Posterior vena cava (tissue), 2 donors: ENCODE results near the gene NDUFV1. TPM values are rescaled to one million over a fixed set of nuclear protein-coding genes. Genes with fewer than 3 reads are reported as not detected.

Source experiments
- total RNA-seq, 2 donors: library from RNA; stranded (reverse); fragmentation: NEBNext Ultra II Directional; extraction: Animal tissue kit (Norgen Biotek cat#: 25700); gene quantifications; one replicate each; pipeline ENCODE4 v1.2.1, GENCODE V29; 2021
- donor health status: DM: yes; HTN: yes; CAD: no.
- donor health status: DM: yes; HTN: yes; CAD: no.

The NDUFV1 gene
- total RNA-seq, 2 donors from 2014 or later, result 112 to 116 TPM

Other genes starting within 250 kb of the NDUFV1 start
- gene CLCF1, start 233.3 kb upstream of the NDUFV1 start, total RNA-seq, result 10 to 100 TPM; 10.0 to 15.2 TPM
- gene RAD9A, start 214.9 kb upstream of the NDUFV1 start, total RNA-seq, result 10 to 100 TPM; 10.3 to 11.4 TPM
- 10 to 100 TPM; 62.1 to 70.6 TPM for gene PPP1CA, start 205.1 kb upstream of the NDUFV1 start, total RNA-seq
- 1 to 10 TPM; 2.9 to 3.4 TPM for gene TBC1D10C, start 202.9 kb upstream of the NDUFV1 start, total RNA-seq
- gene CARNS1, start 191.3 kb upstream of the NDUFV1 start, total RNA-seq, result 1 to 10 TPM; 1.4 to 1.6 TPM
- gene RPS6KB2, start 178.4 kb upstream of the NDUFV1 start, total RNA-seq, result 10 to 100 TPM; 28.9 TPM
- 1 to 10 TPM; 2.5 TPM for gene PTPRCAP, start 169.3 kb upstream of the NDUFV1 start, total RNA-seq
- gene CORO1B, start 163.5 kb upstream of the NDUFV1 start, total RNA-seq, result 10 to 100 TPM; 62.6 to 79.7 TPM
- not detected for gene GPR152, start 154.2 kb upstream of the NDUFV1 start, total RNA-seq
- 1 to 10 TPM; 1.2 to 2.2 TPM for gene CABP4, start 151.6 kb upstream of the NDUFV1 start, total RNA-seq
- gene TMEM134, start 137.7 kb upstream of the NDUFV1 start, total RNA-seq, result 10 to 100 TPM; 31.0 to 35.9 TPM
- 10 to 100 TPM; 44.4 to 50.5 TPM for gene AIP, start 123.9 kb upstream of the NDUFV1 start, total RNA-seq
- gene PITPNM1, start 101.6 kb upstream of the NDUFV1 start, total RNA-seq, result 10 to 100 TPM; 31.5 to 42.7 TPM
- gene CDK2AP2, start 98.8 kb upstream of the NDUFV1 start, total RNA-seq, result 10 to 100 TPM; 39.7 to 40.0 TPM
- not detected for gene CABP2, start 83.5 kb upstream of the NDUFV1 start, total RNA-seq
- 100 to 1,000 TPM; 338 to 370 TPM for gene GSTP1, start 23.1 kb upstream of the NDUFV1 start, total RNA-seq
- 1 to 10 TPM; 4.6 to 5.7 TPM for gene NUDT8, start 23.0 kb downstream of the NDUFV1 start, total RNA-seq
- gene TBX10, start 32.8 kb downstream of the NDUFV1 start, total RNA-seq, result not detected
- not detected for gene ACY3, start 43.8 kb downstream of the NDUFV1 start, total RNA-seq
- not detected for gene ALDH3B2, start 67.7 kb downstream of the NDUFV1 start, total RNA-seq